UCSD-AML1 (cell line): ENCODE measurements around the gene STATH.
"Not testable (repeated sequence)": the region's sequence is repeated elsewhere in the genome, so short reads cannot be mapped to it uniquely, and the experiment has no call there.

Source experiments
- DNase-seq: peaks from one replicate; lab custom pipeline; 2025; ENCODE audit not compliant: unreplicated experiment; lab: John Stamatoyannopoulos, UW

Gene STATH, protein sequence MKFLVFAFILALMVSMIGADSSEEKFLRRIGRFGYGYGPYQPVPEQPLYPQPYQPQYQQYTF

GRCh38 chr4:69995526-69996016, at the start of gene STATH:
Gene STATH (plus strand): TSS chr4:69995966. CDS start chr4:69998438, 2,472 bp downstream.
- no peak for DNase-seq

- DNase-seq: no peak
These were observed 44.2 kb upstream of the STATH start for GRCh38 chr4:69951602-69952001.

DNA sequence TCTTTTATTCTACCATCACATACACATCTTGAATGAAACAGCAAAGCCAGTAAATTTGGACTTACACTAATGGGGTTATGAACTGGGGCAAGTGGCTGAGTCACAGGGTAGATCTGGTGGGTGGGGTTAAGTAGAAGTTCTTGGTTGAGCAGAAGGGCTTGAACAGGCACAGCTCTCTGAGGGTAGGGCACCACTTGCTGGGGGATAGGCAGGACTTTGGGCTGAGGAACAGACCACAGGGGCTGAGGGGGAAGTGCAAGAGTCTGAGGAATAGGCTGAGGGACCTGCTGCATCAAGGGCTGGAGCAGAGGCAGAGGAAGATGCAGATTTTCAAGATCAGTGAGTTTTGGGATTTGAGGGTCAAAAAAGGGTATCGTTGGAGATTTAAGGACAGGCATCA, 38.6 kb upstream of the STATH start:
- peak; percentile 4 for DNase-seq

- DNase-seq: no peak
These were observed 30.1 kb upstream of the STATH start, which contains the start of gene CSN2 for GRCh38 chr4:69965628-69966027. Gene CSN2 (minus strand): TSS chr4:69965728. CDS start chr4:69960995, 4,733 bp downstream.

GRCh38 chr4:69970071-69970470, 25.7 kb upstream of the STATH start:
- peak; percentile 23 for DNase-seq

DNA sequence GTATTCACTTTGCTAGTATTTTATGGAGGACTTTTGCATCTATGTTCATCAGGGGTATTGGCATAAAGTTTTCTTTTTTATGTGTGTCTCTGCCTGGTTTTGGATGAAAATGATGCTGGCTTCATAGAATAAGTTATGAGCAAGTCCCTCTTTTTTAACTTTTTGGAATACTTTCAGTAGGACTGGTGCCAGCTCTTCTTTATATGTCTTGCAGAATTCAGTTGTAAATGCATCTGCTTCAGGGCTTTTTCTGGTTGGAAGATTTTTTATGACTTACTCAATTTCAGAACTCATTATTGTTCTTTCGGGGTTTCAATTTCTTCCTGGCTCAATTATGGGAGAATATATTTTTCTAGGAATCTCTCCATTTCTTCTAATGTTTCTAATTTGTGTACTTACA, 21.1 kb upstream of the STATH start:
- DNase-seq: no peak

GRCh38 chr4:69977582-69977981, 18.2 kb upstream of the STATH start:
- DNase-seq: no peak

GRCh38 chr4:69984030-69984443, 11.7 kb upstream of the STATH start:
- DNase-seq: peak; percentile 7

DNA sequence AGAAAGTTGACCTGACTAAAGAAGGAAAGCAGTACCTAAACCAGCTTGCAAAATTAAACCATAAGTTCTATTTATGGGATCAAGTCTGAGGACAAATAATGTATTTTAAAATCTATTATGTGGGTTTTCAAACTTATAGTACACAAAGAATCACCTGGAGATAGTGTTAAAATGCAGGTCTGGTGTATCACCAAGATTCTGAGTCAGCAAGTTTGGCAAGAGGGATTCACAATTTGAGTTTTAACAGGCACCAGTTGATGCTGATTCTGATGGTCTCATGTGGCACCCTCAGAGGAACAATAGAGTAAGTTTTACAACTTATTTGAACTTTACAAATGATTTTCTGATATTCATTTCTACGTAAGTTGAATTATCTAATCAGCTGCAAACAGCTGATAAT, 9.1 kb upstream of the STATH start:
- no peak for DNase-seq

GRCh38 chr4:69991016-69991415, 4.8 kb upstream of the STATH start:
- DNase-seq: no peak

DNA sequence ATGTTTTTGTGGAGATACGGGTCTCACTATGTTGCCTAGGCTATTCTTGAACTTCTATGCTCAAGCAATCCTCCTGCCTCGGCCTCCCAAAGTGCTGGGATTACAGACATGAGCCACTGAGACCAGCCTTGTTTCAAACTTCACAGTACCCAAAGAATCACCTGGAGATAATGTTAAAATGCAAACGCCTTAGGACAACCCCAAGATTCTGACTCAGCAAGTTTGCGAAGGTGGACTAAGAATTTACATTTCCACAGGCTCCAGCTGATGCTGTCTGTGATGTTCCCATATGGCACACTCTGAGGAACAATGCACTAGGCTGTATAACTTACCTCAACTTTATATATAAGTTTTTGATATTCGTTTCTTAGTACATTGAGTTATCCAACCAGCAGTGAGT, 984 bp upstream of the STATH start:
- no peak for DNase-seq

GRCh38 chr4:69999420-69999819, 3.7 kb downstream of the STATH start:
- DNase-seq: no peak

DNA sequence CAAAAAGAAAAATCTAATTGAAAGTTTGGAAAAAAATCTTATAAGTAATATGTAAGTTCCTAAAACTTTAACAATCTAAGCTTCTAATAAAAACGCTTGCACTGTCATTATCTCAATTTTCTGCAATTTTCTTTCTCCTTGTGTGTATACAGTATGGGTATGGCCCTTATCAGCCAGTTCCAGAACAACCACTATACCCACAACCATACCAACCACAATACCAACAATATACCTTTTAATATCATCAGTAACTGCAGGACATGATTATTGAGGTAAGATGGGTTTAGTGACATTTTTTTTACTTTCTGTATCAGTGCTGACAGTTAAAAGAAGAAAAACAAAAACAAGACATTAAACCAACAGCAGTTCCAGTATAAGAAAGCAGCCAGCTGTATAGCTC, 4.9 kb downstream of the STATH start:
- DNase-seq: no peak

DNA sequence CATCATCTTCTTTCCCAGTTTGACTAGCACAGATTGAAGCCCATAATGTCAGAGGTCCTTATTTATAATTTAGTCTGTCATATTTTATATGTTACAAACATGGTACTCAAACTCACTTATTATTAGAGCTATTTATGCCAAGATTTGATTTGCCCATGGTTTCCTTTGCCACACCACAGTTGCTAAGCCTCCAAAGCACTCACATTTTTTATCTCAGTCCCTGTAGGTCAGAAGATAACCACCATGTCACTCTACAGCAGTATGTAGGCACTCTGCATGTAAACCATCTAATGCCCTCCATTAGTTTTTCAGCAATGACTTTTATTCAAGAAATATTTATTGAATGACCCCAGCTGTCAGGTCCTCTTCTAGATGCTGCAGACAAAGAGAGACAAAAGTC, 6.7 kb downstream of the STATH start:
- no peak for DNase-seq

GRCh38 chr4:70008771-70009170, 13.0 kb downstream of the STATH start:
- DNase-seq: no peak

DNA sequence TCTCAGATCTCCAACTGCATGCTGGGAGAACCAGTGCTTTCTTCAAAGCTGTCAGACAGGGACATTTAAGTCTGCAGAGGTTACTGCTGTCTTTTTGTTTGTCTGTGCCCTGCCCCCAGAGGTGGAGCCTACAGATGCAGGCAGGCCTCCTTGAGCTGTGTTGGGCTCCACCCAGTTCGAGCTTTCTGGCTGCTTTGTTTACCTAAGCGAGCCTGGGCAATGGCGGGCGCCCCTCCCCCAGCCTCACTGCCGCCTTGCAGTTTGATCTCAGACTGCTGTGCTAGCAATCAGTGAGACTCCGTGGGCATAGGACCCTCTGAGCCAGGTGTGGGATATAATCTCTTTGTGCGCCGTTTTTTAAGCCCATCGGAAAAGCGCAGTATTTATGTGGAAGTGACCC, 23.2 kb downstream of the STATH start:
- not testable (repeated sequence) for DNase-seq

DNA sequence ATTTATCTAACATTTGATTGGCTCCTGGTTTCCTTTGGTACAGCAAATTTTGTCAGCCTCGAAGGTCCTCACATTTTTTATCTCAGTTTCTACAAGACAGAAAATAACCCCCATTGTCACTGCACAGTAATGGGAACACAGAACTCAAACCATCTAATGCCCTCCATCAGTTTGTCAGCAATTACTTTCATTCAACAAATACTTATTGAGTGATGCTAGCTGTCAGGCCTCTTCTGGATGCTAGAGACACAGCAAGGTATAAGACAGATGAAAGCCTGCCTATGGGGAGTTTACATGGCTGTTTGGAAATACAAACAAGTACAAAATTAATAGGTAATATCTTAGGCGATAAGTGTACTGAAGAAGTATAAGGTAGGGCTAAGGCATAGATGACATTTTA, 27.5 kb downstream of the STATH start:
- DNase-seq: no peak

GRCh38 chr4:70027011-70027410, 31.2 kb downstream of the STATH start:
- no peak for DNase-seq

DNA sequence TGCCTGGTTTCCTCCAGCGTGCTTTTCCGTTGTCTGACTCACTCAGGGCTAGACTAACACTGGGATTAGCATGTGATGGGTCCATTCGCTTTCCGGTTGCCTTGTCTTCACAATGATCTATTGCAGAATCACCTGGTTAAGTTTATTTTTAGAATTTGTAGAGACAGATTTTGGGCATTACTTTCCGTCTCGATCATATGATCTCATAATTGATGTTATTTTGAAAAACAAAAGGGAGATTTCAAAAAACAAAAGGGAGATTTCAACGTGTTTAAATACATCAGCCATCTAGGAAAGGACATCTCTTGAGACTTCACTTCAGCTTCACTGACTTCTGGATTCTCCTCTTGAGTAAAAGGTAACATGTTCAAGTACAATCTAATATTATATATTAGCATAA, 32.4 kb downstream of the STATH start, which contains the start of gene HTN3:
Gene HTN3, plus strand, starts transcription at position 301 of the 400 bp plus-strand sequence. CDS start 2,282 bp downstream, outside the sequence.
- DNase-seq: not testable (repeated sequence)

DNA sequence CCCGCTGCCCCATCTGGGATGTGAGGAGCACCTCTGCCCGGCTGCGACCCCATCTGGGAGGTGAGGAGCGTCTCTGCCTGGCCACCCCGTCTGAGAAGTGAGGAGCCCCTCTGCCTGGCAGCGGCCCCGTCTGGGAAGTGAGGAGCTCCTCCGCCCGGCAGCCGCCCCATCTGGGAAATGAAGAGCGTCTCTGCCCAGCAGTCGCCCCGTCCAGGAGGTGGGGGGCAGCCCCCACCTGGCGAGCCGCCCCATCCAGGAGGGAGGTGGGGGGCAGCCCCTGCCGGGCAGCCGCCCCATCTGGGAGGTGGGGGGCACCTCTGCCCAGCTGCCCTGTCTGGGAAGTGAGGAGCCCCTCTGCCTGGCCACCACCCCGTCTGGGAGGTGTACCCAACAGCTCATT, 41.8 kb downstream of the STATH start:
- DNase-seq: not testable (repeated sequence)

DNA sequence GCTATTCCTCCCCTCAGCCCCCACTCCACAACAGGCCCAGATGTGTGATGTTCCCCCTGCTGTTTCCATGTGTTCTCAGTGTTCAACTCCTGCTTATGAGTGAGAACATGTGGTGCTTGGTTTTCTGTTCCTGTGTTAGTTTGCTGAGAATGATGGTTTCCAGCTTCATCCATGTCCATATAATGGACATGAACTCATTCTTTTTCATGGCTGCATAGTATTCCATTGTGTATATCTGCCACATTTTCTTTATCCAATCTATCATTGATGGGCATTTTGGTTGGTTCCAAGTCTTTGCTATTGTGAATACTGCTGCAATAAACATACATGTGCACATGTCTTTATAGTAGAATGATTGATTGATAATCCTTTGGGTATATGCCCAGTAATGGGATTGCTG, 44.2 kb downstream of the STATH start:
- DNase-seq: not testable (repeated sequence)

- no peak for DNase-seq
These were observed 46.0 kb downstream of the STATH start for GRCh38 chr4:70041652-70042286.

DNA sequence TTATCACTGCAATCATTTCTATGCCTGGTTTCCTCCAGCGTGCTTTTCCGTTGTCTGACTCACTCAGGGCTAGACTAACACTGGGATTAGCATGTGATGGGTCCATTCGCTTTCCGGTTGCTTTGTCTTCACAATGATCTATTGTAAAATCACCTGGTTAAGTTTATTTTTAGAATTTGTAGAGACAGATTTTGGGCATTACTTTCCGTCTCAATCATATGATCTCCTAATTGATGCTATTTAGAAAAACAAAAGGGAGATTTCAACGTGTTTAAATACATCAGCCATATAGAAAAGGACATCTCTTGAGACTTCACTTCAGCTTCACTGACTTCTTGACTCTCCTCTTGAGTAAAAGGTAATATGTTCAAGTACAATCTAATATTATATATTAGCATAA, 54.4 kb downstream of the STATH start, which contains the start of gene HTN1:
Gene HTN1, plus strand, starts transcription at position 301 of the 400 bp plus-strand sequence. CDS start 2,639 bp downstream, outside the sequence.
- DNase-seq: not testable (repeated sequence)
